Measurements from ENCODE around the gene PARP9. TPM values are rescaled to one million over a fixed set of nuclear protein-coding genes. Genes with fewer than 3 reads are reported as not detected.

PARP9 gene
- total RNA-seq, 1 experiment from 2014 or later, result 1.8 TPM

DNA sequence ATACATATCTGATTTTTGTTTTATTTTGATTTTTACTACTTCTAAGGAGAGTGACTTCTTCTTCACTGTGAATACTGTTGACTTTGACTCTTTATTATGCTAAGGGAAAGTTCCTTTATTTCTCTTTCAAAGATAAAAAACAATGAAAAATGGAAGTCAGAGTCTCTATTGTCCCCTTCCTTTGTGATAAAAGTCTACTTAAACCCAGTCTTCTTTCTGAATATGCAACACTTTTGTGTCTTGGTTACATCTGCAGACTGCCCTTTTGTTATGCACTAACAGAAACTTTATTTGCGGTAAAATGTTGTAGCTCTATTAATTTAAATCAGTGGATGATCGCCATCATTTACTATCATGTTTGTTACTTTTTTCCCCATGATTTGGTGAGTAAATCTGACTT is 26.5 kb upstream of the PARP9 start:
- Mint-ChIP-seq H3K9me3 (peaks cover 8% of the 10 kb centered on the region), H3K27ac (no peak overlapping the region), H3K27me3 (ENCODE audit: low read depth) (no peaks in the 10 kb centered on the region), H3K4me1 (peaks cover 22% of the 10 kb centered on the region), H3K36me3 (no peaks in the 10 kb centered on the region), H3K4me3 (no peak overlapping the region)
- ChIA-PET CTCF (no interaction called here), POLR2A (no interaction called here)
- DNase-seq (ENCODE audit: low spot score) (no peak), ATAC-seq (no peak)
- no peak for TF ChIP-seq ATF6 (CRISPR knock-in tag; IDR thresholded peaks at IDR 0.05)
- no peak for TF ChIP-seq TP53 (CRISPR knock-in tag; IDR thresholded peaks at IDR 0.05)
- no peak for TF ChIP-seq MYBL2 (CRISPR knock-in tag; IDR thresholded peaks at IDR 0.05)
- TF ChIP-seq, protein P1, sequence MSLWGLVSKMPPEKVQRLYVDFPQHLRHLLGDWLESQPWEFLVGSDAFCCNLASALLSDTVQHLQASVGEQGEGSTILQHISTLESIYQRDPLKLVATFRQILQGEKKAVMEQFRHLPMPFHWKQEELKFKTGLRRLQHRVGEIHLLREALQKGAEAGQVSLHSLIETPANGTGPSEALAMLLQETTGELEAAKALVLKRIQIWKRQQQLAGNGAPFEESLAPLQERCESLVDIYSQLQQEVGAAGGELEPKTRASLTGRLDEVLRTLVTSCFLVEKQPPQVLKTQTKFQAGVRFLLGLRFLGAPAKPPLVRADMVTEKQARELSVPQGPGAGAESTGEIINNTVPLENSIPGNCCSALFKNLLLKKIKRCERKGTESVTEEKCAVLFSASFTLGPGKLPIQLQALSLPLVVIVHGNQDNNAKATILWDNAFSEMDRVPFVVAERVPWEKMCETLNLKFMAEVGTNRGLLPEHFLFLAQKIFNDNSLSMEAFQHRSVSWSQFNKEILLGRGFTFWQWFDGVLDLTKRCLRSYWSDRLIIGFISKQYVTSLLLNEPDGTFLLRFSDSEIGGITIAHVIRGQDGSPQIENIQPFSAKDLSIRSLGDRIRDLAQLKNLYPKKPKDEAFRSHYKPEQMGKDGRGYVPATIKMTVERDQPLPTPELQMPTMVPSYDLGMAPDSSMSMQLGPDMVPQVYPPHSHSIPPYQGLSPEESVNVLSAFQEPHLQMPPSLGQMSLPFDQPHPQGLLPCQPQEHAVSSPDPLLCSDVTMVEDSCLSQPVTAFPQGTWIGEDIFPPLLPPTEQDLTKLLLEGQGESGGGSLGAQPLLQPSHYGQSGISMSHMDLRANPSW (CRISPR knock-in tag; conservative IDR thresholded peaks at IDR 0.05; ENCODE audit: low read depth), result no peak
- TF ChIP-seq, protein P2, sequence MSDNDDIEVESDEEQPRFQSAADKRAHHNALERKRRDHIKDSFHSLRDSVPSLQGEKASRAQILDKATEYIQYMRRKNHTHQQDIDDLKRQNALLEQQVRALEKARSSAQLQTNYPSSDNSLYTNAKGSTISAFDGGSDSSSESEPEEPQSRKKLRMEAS (CRISPR knock-in tag; IDR thresholded peaks at IDR 0.05), result no peak
- TF ChIP-seq ZBTB21 (CRISPR knock-in tag; IDR thresholded peaks at IDR 0.05; ENCODE audit: borderline replicate concordance), result no peak
- TF ChIP-seq, protein P3, sequence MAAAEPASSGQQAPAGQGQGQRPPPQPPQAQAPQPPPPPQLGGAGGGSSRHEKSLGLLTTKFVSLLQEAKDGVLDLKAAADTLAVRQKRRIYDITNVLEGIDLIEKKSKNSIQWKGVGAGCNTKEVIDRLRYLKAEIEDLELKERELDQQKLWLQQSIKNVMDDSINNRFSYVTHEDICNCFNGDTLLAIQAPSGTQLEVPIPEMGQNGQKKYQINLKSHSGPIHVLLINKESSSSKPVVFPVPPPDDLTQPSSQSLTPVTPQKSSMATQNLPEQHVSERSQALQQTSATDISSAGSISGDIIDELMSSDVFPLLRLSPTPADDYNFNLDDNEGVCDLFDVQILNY (CRISPR knock-in tag; IDR thresholded peaks at IDR 0.05), result no peak
- TF ChIP-seq, protein P4, sequence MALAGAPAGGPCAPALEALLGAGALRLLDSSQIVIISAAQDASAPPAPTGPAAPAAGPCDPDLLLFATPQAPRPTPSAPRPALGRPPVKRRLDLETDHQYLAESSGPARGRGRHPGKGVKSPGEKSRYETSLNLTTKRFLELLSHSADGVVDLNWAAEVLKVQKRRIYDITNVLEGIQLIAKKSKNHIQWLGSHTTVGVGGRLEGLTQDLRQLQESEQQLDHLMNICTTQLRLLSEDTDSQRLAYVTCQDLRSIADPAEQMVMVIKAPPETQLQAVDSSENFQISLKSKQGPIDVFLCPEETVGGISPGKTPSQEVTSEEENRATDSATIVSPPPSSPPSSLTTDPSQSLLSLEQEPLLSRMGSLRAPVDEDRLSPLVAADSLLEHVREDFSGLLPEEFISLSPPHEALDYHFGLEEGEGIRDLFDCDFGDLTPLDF (CRISPR knock-in tag; IDR thresholded peaks at IDR 0.05), result no peak
- no peak for TF ChIP-seq TCF7 (CRISPR knock-in tag; IDR thresholded peaks at IDR 0.05; ENCODE audit: low read depth)
- no peak for TF ChIP-seq SMAD4 (CRISPR knock-in tag; IDR thresholded peaks at IDR 0.05)
- no peak for TF ChIP-seq ZNF671 (CRISPR knock-in tag; IDR thresholded peaks at IDR 0.05)
- TF ChIP-seq, protein P5, sequence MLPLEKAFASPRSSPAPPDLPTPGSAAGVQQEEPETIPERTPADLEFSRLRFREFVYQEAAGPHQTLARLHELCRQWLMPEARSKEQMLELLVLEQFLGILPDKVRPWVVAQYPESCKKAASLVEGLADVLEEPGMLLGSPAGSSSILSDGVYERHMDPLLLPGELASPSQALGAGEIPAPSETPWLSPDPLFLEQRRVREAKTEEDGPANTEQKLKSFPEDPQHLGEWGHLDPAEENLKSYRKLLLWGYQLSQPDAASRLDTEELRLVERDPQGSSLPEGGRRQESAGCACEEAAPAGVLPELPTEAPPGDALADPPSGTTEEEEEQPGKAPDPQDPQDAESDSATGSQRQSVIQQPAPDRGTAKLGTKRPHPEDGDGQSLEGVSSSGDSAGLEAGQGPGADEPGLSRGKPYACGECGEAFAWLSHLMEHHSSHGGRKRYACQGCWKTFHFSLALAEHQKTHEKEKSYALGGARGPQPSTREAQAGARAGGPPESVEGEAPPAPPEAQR (CRISPR knock-in tag; IDR thresholded peaks at IDR 0.05), result no peak
- TF ChIP-seq ZNF317 (CRISPR knock-in tag; IDR thresholded peaks at IDR 0.05; ENCODE audit: borderline replicate concordance, low read depth), result no peak
- TF ChIP-seq CBFB (CRISPR knock-in tag; IDR thresholded peaks at IDR 0.05; ENCODE audit: low read depth), result no peak

GRCh38 chr3:122589297-122589696 is 25.2 kb upstream of the PARP9 start:
- Mint-ChIP-seq H3K4me1 (peaks cover 22% of the 10 kb centered on the region), H3K4me3 (no peak overlapping the region), H3K9me3 (peaks cover 18% of the 10 kb centered on the region), H3K27ac (no peak overlapping the region), H3K36me3 (peaks cover 3% of the 10 kb centered on the region; the same call in 1 of the 2 replicates), H3K27me3 (ENCODE audit: low read depth) (no peaks in the 10 kb centered on the region)
- no peak for ATAC-seq
- POLR2A ChIA-PET, result no interaction called here
- DNase-seq (ENCODE audit: low spot score), result no peak
- CTCF ChIA-PET, result no interaction called here
- TF ChIP-seq TEAD4 (CRISPR knock-in tag; IDR thresholded peaks at IDR 0.05), result no peak
- TF ChIP-seq ZNF219 (CRISPR knock-in tag; IDR thresholded peaks at IDR 0.05; ENCODE audit: borderline replicate concordance), result no peak
- TF ChIP-seq NFATC4 (CRISPR knock-in tag; IDR thresholded peaks at IDR 0.05), result no peak
- TF ChIP-seq JAZF1 (CRISPR knock-in tag; IDR thresholded peaks at IDR 0.05), result no peak
- no peak for TF ChIP-seq GABPB1 (CRISPR knock-in tag; IDR thresholded peaks at IDR 0.05)
- no peak for TF ChIP-seq ZNF281 (CRISPR knock-in tag; IDR thresholded peaks at IDR 0.05)
- TF ChIP-seq E2F4 (CRISPR knock-in tag; IDR thresholded peaks at IDR 0.05; ENCODE audit: borderline replicate concordance, low read depth), result no peak
- TF ChIP-seq MLX (CRISPR knock-in tag; IDR thresholded peaks at IDR 0.05), result no peak
- TF ChIP-seq, protein P2 (CRISPR knock-in tag; IDR thresholded peaks at IDR 0.05), result no peak

Data from WTC11 (cell line).